GF-D8 (cell line): ENCODE results near the gene RTN4R.
"Not testable (repeated sequence)": the region's sequence is repeated elsewhere in the genome, so short reads cannot be mapped to it uniquely, and the experiment has no call there.

Source experiments
- DNase-seq: peaks from one replicate; lab custom pipeline; 2025; lab: John Stamatoyannopoulos, UW

RTN4R gene

DNA sequence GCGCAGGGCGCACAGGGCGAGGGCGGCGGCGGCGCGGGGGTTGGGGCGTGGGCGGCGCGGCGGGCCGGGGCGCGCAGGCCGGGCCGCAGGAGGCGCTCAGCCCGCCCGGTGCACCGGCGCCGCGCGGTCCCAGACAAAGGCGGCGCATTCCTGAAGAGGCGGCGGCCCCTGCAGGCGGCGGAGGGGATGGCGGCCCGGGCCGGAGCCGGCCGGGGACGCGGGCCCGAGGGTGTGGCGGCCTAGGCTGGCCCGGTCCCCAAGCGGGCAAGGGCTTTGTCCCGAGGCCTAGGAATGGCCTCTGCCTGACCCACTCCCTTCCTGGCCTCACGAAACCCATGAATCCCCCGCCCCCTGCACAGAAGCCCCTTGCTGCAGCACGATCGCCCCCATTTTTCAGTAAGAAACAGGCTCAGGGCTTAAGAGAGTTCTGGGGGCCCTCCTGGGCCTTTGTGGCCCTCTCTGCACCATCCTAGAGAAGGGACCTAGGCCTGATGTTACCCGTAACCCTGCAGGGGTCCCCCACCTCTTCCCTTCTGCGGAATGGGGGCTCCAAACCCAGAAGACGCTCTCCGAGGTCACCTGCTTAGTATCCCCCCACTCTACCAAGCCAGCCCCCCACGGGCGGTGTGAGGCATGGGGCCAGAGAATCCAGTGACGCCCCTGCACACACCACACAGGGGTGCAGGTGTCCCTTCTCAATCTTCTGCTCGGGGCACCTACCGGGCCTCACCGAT, at the start of gene RTN4R:
RTN4R (minus strand) TSS at position 40 of the 734 bp plus-strand sequence. CDS start 226 bp downstream, outside the sequence.
- DNase-seq: no peak

- not testable (repeated sequence) for DNase-seq
Measured at GRCh38 chr22:20317402-20318042, 49.4 kb upstream of the RTN4R start.

DNA sequence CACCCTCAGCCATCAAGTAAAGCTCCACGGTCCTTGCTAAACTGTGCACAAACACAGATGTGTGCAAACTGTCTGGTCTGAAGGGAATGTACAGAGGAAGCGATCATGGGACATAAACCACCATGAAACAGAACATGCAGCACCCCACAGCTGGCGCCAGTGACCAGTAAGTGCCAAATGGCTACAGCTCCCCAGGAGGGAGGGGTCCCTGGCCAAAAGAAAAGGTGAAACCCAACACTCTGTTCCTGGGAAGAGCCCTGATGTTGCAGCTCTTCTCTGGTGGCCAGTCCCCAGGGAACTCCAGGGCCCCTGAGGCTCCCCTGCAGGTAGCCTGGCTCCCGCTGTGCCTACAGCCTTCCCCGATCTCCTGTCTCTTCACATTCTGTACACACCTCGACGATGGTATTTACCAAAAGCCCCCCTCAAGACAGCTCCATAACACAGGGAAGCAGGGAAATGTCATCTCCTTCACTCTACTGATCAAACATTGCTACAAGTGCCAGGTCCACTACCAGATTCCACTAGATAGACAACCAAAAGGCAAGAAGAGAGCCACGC, 48.8 kb upstream of the RTN4R start:
- DNase-seq: no peak

DNA sequence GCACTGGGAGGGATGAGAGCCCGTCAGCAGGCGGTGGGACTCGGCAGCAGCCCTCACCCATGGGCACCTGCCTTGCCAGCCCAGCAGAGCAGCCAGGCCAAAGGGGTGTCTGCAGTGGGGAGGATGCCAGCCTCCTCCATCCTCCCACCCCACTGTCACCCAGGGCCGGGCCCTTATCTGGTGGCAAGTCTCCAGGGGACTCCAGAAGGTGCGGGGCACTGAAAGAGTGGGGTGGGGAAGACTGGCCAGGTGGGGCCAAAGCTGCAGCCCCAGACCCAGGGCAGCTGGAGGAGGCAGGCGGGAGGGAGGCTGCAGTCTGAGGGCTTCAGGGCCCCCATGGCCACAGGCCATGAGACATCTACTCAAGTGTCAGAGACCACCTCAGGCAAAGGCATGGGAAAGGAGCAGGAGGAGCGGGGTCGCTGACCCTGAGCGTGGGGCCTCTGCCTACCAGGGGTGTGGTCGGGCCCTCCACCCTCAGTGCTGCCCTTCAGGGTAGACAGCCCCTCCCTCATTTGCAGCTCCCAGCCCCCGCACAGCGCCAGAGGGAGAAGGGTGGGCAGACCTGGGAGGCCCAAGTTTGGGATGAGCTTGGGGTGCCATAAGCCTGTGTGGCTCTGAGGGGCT, 48.2 kb upstream of the RTN4R start:
- DNase-seq: no peak

DNA sequence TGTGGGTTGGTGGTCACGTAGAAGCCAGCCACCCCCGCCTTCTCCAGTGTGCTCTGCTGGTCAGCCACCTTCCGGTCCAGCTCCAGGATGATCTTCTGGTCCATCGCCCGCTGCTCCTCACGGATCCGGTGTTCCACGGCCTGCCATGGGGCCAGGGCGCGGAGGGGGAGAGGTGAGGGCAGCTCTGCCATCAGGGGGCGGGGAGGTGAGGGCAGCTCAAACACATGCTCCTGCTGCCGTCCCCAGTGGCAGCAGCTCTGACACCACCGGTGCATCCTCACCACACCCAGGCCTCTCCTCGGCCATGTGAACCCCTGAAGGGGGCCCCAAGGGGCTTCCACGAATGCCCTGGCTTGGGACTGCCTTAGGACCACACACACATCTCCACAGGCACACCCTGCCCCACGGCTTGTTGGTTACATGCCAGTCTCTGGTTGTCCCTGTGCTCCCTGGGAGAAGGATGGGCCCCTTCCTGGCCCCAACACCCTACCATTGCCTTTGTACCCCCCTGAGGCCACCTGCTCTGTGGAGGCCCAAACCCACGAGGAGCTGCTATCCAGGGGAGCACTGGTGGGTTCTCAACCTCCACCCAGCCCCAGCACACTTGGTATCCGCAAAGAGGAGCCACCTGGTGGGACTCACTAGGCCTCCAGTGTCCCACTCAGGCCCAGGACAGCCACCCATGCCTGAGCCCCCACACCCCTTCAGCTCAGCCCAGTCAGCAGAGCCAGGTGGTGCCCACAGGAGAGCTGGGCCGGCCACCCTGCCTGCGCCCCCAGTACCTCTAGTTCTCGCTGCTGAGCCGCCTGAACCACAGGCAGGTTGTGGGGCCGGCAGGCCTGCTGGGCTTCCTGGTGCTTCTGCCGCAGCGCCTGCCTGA, 47.5 kb upstream of the RTN4R start:
- DNase-seq: no peak

DNA sequence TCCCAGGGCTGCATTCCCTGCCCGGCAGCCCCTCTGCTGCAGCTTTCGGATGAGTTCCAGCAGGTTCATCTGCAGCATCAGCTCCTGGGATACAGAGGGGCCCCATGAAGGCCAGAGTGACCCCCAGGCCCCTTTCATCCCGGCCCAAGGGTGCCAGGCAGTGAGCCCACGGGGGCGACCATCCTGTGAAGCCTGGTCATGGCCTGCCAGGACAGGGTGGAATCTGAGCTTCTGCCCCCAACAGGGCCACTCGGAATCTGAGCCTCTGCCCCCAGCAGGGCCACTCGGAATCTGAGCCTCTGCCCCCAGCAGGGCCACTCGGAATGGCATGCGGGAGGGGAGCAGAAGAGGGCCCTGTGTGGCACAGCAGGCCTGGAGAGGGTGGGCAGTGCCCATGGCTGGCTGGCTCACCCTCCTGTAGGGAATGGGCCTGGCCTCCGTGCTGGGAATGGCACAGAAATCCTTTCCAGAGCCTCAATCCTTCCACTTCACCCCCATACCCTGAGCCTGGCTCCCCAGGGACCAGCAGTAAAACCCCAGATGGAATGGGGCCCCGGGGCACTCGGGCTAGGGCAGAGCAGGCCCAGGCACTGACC, 46.7 kb upstream of the RTN4R start:
- DNase-seq: not testable (repeated sequence)

- not testable (repeated sequence) for DNase-seq
Measured at GRCh38 chr22:20314206-20314605, 46.1 kb upstream of the RTN4R start.

- not testable (repeated sequence) for DNase-seq
Measured at GRCh38 chr22:20313306-20314077, 45.4 kb upstream of the RTN4R start.

- DNase-seq: no peak
Measured at GRCh38 chr22:20312396-20313191, 44.5 kb upstream of the RTN4R start.

GRCh38 chr22:20311249-20312062, 43.3 kb upstream of the RTN4R start:
- DNase-seq: not testable (repeated sequence)

DNA sequence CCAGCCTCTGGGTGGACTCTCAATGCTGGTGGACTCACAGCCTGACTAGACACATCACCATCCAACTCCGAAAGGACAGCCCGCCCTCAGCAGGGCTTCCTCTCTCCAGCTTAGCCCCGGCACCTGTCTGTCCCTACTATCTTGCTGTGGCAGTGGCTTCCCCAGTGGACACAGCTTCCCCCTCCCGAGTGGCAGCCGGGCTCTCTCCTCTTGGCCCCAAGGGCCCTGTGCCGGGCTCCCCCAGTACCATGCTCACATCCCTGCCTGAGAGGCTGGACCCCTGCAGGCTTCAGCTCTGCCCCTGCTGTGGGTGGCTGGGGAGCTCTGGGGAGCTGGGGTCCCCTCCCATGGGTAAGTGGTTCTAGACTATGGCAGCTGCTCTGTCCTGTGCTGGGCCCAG, 42.7 kb upstream of the RTN4R start:
- DNase-seq: not testable (repeated sequence)

GRCh38 chr22:20310180-20310579, 42.1 kb upstream of the RTN4R start:
- DNase-seq: not testable (repeated sequence)

DNA sequence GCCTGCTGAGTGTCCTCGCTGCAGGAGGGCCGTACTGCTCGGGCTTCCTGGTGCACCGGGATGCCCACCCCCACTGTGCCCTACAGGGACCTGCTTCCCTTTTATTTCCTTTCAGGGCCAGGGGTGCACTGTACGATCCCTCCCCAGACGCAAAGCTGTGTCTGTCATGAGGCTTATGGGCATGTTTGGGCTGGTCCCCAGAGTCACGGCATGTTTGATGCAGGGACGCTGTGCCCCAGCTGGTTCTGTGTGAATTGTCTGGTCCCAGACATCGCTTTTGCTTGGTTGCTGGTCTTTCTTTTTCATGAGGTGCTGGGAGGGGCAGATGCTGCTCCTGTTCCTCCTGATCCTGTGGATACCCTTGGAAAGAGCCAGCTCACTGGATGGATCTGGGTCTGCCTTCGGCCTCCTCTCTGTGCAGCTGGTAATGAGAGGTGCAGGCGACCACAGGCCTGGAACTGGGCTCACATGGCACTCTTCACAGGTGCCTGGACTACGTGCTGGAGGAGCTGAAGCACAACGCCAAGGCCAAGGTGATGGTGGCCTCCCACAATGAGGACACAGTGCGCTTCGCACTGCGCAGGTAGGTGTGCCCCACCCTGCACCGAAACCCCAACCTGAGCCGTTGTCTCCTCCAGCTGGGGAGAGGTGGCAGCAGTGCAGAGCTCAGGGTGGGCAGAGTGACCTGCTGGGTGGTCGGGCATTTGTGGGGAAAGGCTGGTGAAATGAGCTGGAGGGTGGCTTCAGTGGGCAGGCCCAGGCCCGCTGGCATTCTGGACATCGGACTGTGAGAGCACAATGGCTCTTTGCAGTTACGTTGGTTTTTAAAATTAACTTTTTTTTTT, 40.9 kb upstream of the RTN4R start:
- not testable (repeated sequence) for DNase-seq

DNA sequence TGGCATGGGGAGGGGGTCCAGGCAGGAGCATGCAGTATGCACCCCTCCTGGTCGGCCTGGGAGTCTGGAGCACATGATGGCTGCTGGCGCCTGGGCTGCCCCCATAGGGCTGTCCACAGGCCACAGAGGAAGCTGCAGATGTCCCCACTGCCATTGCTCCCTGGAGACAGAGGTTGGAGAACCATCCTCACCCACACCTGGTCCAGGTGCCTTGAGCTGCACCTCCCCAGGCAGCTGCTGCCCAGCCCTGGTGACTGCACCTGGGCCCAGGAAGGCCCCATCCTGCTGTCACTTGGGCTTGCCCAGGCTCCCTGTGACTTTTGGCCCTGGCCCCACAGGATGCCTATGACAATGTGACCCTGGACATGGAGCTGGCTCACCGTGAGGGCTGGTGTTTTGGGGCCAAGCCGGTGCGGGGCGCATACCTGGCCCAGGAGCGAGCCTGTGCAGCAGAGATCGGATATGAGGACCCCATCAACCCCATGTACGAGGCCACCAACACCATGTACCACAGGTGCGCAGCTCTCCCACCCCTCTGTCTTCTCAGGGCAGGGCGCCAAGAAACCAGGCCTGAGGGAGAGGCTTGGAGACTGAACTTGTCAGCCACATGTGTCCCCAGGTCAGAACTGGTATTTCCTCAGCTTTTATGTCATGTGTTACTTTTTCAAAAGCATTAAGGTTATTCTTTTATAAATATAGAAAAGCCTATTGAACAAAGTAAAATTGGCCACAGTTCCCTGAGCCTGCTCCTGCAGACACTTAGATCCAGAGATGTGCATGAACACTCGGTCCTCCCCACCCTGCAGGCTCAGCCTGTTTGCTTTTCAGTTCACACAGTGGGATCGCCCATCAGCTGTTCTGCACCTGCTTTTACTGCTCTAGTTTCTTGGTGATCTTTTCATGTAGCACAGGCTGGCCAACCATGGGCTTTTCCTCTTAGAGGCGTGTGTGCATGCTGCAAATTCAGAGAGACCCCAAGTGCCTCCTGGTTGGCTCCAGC, 39.6 kb upstream of the RTN4R start:
- DNase-seq: not testable (repeated sequence)

- DNase-seq: not testable (repeated sequence)
Measured at GRCh38 chr22:20306646-20307447, 38.7 kb upstream of the RTN4R start.
